Heart left ventricle (tissue), 13 donors: ENCODE data around the gene SLC45A3.

Experiments
- CTCF ChIP-seq, 12 donors: fragments of 200-600 bp; sonication (generic) in 4 of 12; IDR thresholded peaks; one replicate each; pipeline versions ENCODE4 v1.5.0 to v1.8.0; 2018 to 2022; ENCODE audit warnings: antibody characterized with exemption in 12 of 12, mild to moderate bottlenecking in 5 of 12
- POLR2A ChIP-seq, 2 donors: fragments of 450-650 bp; IDR thresholded peaks; one replicate each; pipeline ENCODE4 v1.6.1; 2017; ENCODE audit warnings: antibody characterized with exemption in 2 of 2, mild to moderate bottlenecking in 2 of 2, moderate library complexity in 2 of 2
- donor health status: ischemic (EF 13 %, LVEDD 7.1; RV severe dilation, severe dysfunction).
- donor health status: DM: no; HTN: yes; CAD: no.
- donor health status: DM: no; HTN: no; CAD: no.
- donor health status: ischemic (EF 25% LVEDD 6.9; RV normal size, moderate dysfunction).
- donor health status: ischemic (EF 25% LVEDD 5.7; RV mildly dilated, moderate dysfunction).
- donor health status: ischemic (EF 35%, LVEDD 5.7; RV mildly dilated, moderate dysfunction).
- donor health status: nonischemic (EF 11% LVEDD 7.7; RV severe dilation, severe dysfunction).
- donor health status: DM: yes; HTN: yes; CAD: no.
- donor health status: PGD.
- donor health status: ischemic (EF 29% LVEDD 5.4; RV normal size, mild dysfunction).
- donor health status: nonischemic (EF 23%, LVEDD 6.1; RV moderate dilation, normal function).

- no peak for TF ChIP-seq POLR2A (IDR thresholded peaks at IDR 0.05)
- no peak for TF ChIP-seq CTCF (IDR thresholded peaks at IDR 0.05)
These were observed 3.7 kb downstream of the SLC45A3 start for GRCh38 chr1:205676597-205676996.
